ENCODE results near the gene MEX3C.

The MEX3C gene

DNA sequence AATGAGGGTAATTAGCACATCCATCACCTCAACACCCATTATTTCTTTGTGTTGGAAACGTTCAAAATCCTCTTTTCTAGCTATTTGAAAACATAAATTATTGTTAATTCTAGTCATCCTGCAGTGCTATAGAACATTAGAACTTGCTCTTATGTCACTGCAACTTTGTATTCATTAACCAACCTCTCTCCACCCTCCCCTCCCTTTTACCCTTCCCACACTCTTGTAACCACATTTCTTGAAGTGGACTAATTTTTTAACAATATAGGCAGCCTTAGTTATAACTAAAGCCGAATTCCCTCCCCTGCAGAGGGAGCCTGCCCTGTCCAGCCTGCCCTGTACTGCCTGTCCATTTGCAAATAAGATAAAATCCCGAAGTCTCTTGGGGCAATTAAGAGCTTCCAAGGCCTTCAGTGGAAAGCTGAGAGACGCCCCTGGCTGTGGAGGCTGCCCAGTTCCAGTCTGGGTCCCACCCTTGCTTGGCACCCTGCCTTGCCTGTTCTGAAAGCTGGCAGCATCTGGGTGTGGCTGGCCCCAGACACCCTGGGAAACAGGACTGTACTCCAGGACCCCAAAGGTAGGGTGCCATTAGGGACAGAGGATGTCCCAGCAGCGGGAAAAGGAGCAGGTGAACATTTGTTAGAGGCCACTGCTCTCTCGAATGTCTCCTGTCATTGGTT is 65.1 kb downstream of the MEX3C start:
- TF ChIP-seq, protein P1, sequence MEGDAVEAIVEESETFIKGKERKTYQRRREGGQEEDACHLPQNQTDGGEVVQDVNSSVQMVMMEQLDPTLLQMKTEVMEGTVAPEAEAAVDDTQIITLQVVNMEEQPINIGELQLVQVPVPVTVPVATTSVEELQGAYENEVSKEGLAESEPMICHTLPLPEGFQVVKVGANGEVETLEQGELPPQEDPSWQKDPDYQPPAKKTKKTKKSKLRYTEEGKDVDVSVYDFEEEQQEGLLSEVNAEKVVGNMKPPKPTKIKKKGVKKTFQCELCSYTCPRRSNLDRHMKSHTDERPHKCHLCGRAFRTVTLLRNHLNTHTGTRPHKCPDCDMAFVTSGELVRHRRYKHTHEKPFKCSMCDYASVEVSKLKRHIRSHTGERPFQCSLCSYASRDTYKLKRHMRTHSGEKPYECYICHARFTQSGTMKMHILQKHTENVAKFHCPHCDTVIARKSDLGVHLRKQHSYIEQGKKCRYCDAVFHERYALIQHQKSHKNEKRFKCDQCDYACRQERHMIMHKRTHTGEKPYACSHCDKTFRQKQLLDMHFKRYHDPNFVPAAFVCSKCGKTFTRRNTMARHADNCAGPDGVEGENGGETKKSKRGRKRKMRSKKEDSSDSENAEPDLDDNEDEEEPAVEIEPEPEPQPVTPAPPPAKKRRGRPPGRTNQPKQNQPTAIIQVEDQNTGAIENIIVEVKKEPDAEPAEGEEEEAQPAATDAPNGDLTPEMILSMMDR (IDR thresholded peaks at IDR 0.05; ENCODE audit: low read depth, low read length): no peak

GRCh38 chr18:51128533-51128932 is 68.9 kb downstream of the MEX3C start:
- H3K4me3 ChIP-seq (ENCODE audit: low read depth, low read length): no peak overlapping the region
- TF ChIP-seq, protein P1 (IDR thresholded peaks at IDR 0.05; ENCODE audit: low read depth, low read length): no peak

More for the DNA sequence above, 65.1 kb downstream of the MEX3C start:
- no peak overlapping the region for H3K4me3 ChIP-seq (ENCODE audit: low read depth, low read length)

DNA sequence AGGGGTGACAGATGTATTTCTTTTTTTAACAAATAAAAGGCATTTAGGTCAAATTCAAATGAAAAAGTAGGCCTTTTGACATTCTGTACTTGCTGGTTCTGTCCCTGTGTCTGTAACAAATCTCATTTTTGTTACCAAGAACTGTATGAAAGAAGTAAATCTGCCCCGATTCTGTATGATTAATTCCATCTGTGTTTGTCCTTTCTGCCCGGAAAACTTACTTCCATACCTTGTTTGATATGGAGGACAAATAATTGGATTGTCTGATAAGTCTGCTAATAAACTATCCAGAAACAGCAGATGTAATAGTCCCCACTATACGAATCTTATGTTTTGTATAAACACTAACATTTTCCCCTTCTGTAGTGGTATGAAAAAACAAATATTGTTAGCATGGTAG is 69.8 kb downstream of the MEX3C start:
- H3K4me3 ChIP-seq (ENCODE audit: low read depth, low read length): no peak overlapping the region
- TF ChIP-seq, protein P1 (IDR thresholded peaks at IDR 0.05; ENCODE audit: low read depth, low read length): no peak

DNA sequence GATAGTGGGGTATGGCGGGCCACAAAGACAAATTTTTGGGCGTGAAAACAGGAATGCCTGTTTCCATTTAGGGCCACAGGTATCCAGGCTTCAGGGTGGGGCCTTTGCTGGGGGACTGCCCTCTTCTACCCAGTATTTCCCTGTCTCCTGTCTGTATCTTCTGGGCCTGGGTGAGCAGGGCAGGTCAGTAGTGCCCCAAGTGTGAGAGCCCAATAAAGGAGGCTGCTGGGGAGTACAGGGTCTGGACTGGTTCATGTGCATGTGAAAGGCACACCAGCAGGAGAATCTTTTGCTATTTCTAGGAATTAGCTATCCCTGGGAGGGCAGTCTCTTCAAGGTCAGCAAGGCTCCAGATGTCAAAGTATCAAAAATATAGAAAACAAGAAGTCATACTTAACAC is 71.5 kb downstream of the MEX3C start:
- TF ChIP-seq, protein P1 (IDR thresholded peaks at IDR 0.05; ENCODE audit: low read depth, low read length): no peak
- no peak overlapping the region for H3K4me3 ChIP-seq (ENCODE audit: low read depth, low read length)
